GM12872 (cell line): ENCODE results near the gene TBPL1.

Source experiments
- CTCF ChIP-seq: IDR thresholded peaks from 3 replicates; pipeline ENCODE4 v1.5.1; 2011; ENCODE audit warnings: low read depth, mild to moderate bottlenecking, low read length, moderate library complexity; ENCODE audit not compliant: insufficient read depth

Gene TBPL1

GRCh38 chr6:133972388-133972787, 19.4 kb downstream of the TBPL1 start:
- no peak for TF ChIP-seq CTCF

- TF ChIP-seq CTCF, result peak; percentile 60
Measured at GRCh38 chr6:133973109-133973971, 20.3 kb downstream of the TBPL1 start.

DNA sequence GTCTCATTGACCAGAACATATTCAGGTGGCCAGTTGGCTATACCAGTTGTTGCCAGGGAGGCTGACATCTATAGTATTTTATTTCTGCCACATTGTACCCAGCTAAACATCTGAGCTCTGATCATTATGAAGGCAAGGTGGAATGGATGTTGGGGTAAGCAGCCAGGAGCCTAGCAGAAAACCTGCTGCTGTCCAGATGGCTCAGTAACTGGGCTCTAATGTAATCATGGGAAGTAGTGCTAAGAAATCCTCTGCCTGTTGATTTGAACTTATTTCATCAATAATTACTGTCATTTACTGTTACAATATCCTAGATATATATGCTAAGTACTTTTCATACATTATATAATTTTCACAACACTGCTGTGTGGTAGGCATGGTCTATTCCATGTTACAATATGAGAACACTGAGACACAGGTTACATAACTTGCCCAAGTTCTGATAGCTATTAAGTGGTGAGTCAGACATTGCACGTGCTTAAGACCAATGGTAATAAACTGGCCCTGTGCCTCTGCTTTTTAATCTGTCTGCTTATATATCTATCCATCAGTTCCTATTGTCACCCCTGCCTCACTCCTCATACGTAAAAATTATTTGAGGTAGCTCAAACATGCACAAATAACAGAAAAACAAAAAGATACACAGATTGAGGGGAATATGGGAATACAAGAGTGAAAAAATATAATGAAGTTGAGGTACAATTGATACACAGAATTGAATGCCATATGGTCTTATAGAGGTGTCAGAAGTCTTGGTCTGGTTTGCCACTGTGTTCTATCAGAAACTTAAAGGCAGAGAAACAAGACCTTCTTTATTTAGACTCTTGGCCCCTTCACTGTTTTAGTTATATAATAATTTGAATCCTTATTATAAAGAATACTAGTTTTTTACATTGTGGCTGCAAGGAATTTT, 25.2 kb downstream of the TBPL1 start:
- no peak for TF ChIP-seq CTCF

- TF ChIP-seq CTCF, result no peak
Measured at GRCh38 chr6:133978896-133979240, 25.8 kb downstream of the TBPL1 start.

DNA sequence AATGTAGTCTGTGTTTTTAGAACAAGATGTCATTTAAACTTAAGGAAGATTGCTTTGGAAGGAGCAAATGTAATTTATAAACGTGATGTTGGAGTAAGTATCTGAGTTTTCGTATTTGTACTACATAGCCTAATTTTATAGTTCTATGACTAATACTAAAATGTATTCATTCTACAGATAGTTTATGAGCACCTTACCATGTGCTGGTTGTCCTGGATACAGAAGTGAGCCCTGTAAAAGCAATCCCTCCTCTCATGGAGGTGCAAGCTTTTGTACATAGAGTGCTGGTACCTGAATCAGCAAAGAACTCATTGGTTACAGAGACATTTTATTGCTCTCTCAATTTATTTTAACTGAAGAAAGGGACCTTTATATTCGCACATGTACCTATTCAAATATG, 27.1 kb downstream of the TBPL1 start:
- TF ChIP-seq CTCF, result no peak

DNA sequence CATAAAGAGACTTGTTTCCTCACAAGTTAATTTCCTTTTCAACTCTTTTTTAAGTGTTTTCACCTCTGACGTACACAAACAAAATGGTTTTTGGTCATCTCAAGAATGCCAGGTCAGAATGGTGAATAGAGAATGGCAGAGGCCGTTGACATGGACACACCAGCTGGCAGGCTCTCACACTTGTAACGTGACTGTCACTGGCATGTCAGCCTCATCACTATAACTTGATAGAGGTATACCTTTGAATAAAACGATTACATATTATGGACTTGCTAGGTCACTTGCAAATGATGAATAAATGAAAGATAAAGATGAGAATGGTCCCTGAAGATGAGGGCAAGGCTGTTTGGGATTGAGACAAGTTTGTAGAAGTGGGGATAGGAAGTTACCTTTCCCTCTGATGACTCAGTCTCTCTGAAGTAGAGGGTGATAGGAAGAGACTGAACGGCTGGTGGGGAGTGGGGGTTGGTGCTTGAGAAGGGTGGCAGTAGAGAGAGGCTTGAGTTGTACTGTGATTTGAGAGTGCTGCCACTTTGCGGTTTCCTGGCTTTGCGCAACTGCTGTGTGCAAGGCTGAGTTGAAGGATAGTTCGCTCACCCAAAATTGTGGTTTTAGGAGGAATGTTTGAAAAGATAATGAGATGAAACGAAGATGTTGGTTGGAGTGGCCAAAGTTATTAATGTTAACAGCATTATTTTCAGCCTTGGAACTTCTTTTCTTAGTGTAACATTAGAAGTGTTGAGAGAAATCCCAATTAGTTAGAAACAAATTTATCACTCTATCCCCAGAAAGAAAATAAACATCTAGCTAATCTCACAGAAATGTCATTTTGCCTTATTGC, 30.3 kb downstream of the TBPL1 start:
- no peak for TF ChIP-seq CTCF

DNA sequence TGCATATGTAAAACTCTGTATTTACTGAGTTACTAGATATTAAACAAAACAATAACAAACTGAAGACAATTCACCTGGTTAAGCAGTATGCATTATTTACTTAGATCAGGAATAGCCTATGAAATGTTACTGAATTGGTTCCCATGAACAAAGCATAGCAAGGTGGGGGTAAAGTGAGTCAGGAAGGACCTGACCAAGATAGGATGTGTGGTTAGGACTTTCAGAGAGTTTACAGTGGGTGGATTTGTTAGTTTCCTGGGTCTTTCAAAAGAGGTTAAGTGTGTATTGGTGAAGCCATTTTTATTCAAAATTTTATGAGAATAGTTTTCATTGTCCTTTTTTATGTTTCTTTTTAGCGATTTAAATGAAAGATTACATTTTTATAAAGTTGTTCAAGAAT, 32.9 kb downstream of the TBPL1 start:
- TF ChIP-seq CTCF, result no peak
